NCI-H1092 treated with DMSO at 0.1 percent for 48 hours (cell line): ENCODE results near the gene CCM2.

Source experiments
- DNase-seq: peaks from one replicate; lab custom pipeline; 2025; lab: John Stamatoyannopoulos, UW

The CCM2 gene

GRCh38 chr7:45082031-45082830 lies 82.2 kb downstream of the CCM2 start:
- DNase-seq, result no peak

GRCh38 chr7:45082831-45083331 lies 82.9 kb downstream of the CCM2 start:
- no peak for DNase-seq

GRCh38 chr7:45084336-45084735 lies 84.3 kb downstream of the CCM2 start:
- no peak for DNase-seq

GRCh38 chr7:45084901-45085618 lies 85.1 kb downstream of the CCM2 start:
- DNase-seq, result no peak

- no peak for DNase-seq
These were observed 85.7 kb downstream of the CCM2 start for GRCh38 chr7:45085619-45086200.

GRCh38 chr7:45086331-45087065 lies 86.5 kb downstream of the CCM2 start:
- no peak for DNase-seq

GRCh38 chr7:45087301-45088145 lies 87.5 kb downstream of the CCM2 start:
- no peak for DNase-seq

GRCh38 chr7:45088146-45088701 lies 88.2 kb downstream of the CCM2 start:
- DNase-seq, result no peak

- no peak for DNase-seq
These were observed 88.9 kb downstream of the CCM2 start, which contains the start of gene NACAD for GRCh38 chr7:45088821-45089340. NACAD (minus strand) TSS chr7:45088969; CDS start chr7:45088894, 75 bp downstream.

- DNase-seq, result peak; percentile 68
These were observed 89.4 kb downstream of the CCM2 start for GRCh38 chr7:45089341-45089891.

GRCh38 chr7:45092100-45092930 lies 92.3 kb downstream of the CCM2 start:
- DNase-seq, result no peak

GRCh38 chr7:45092931-45093235 lies 92.9 kb downstream of the CCM2 start:
- DNase-seq, result no peak

GRCh38 chr7:45098983-45099839 lies 99.2 kb downstream of the CCM2 start:
- no peak for DNase-seq

GRCh38 chr7:45099891-45100760 lies 100.1 kb downstream of the CCM2 start:
- no peak for DNase-seq

- DNase-seq, result no peak
These were observed 100.9 kb downstream of the CCM2 start for GRCh38 chr7:45100761-45101480.

- DNase-seq, result no peak
These were observed 101.7 kb downstream of the CCM2 start for GRCh38 chr7:45101748-45102147.
